CD14-positive monocyte (primary cell): Measurements from ENCODE around the gene AGTPBP1. TPM values are rescaled to one million over a fixed set of nuclear protein-coding genes. Genes with fewer than 3 reads are reported as not detected.
"Not testable (repeated sequence)": the region's sequence is repeated elsewhere in the genome, so short reads cannot be mapped to it uniquely, and the experiment has no call there.

Source experiments
- DNase-seq, 3 donors: peaks; one replicate each; pipeline ENCODE4 v3.0.0-alpha.2; 2011 to 2022
- H2AFZ ChIP-seq: 2 replicates; pipeline ENCODE4 v1.6.0; 2012; ENCODE audit warnings: mild to moderate bottlenecking, low read depth, low read length, inconsistent platforms; ENCODE audit not compliant: insufficient read depth, poor library complexity, severe bottlenecking
- H3K27ac ChIP-seq, 2 donors: 1 replicate in 1 of 2; 2 replicates in 1 of 2; pipeline ENCODE4 v1.5.1; 2012 to 2013; ENCODE audit warnings: low read length in 2 of 2, control low read depth in 1 of 2, inconsistent platforms in 1 of 2, low read depth in 1 of 2, mild to moderate bottlenecking in 1 of 2
- H3K27me3 ChIP-seq, 2 donors: one replicate each; pipeline versions ENCODE4 v1.6.0 to v1.6.1; 2011 to 2013; ENCODE audit warnings: low read length in 2 of 2; ENCODE audit not compliant: control insufficient read depth in 2 of 2, insufficient read depth in 2 of 2
- H3K36me3 ChIP-seq, 2 donors: replicated peaks in 1 of 2; 1 replicate in 1 of 2; 2 replicates in 1 of 2; pipeline versions ENCODE4 v1.5.1 to v1.6.1; 2012 to 2013; ENCODE audit warnings: low read length in 2 of 2, control low read depth in 1 of 2, inconsistent platforms in 1 of 2, mild to moderate bottlenecking in 1 of 2; ENCODE audit not compliant: insufficient read depth in 2 of 2, control insufficient read depth in 1 of 2
- H3K4me1 ChIP-seq, 2 donors: 1 replicate in 1 of 2; 2 replicates in 1 of 2; pipeline versions ENCODE4 v1.5.1 to v1.6.1; 2012 to 2013; ENCODE audit warnings: low read length in 2 of 2, control low read depth in 1 of 2, inconsistent platforms in 1 of 2, mild to moderate bottlenecking in 1 of 2, moderate library complexity in 1 of 2; ENCODE audit not compliant: insufficient read depth in 2 of 2, control insufficient read depth in 1 of 2
- H3K4me2 ChIP-seq: replicated peaks from 2 replicates; pipeline ENCODE3; 2012; ENCODE audit warnings: low read length, moderate library complexity, mild to moderate bottlenecking; ENCODE audit not compliant: poor library complexity, severe bottlenecking; ENCODE audit errors: extremely low read depth
- H3K4me3 ChIP-seq, 3 experiments: fragments of 200-600 bp in 1 of 3; sonication (generic) in 1 of 3; replicated peaks in 1 of 3; 1 replicate in 2 of 3; 2 replicates in 1 of 3; pipeline ENCODE4 v1.5.1; 2011 to 2013; ENCODE audit warnings: low read length in 3 of 3, mild to moderate bottlenecking in 3 of 3, control low read depth in 2 of 3, low read depth in 2 of 3, inconsistent platforms in 1 of 3, moderate library complexity in 1 of 3
- H3K79me2 ChIP-seq: 2 replicates; pipeline ENCODE4 v1.6.0; 2012; ENCODE audit warnings: mild to moderate bottlenecking, control low read depth, inconsistent platforms, low read length, moderate library complexity; ENCODE audit not compliant: insufficient read depth
- H3K9ac ChIP-seq: 2 replicates; pipeline ENCODE4 v1.6.0; 2017; ENCODE audit warnings: low read length, mild to moderate bottlenecking; ENCODE audit not compliant: insufficient read depth, poor library complexity, severe bottlenecking
- H3K9me3 ChIP-seq, 2 donors: replicated peaks in 1 of 2; 1 replicate in 1 of 2; 2 replicates in 1 of 2; pipeline versions ENCODE4 v1.5.1 to v1.6.1; 2012 to 2013; ENCODE audit warnings: low read length in 2 of 2, control low read depth in 1 of 2; ENCODE audit not compliant: control insufficient read depth in 1 of 2, insufficient read depth in 1 of 2
- H4K20me1 ChIP-seq: 2 replicates; pipeline ENCODE4 v1.6.0; 2012; ENCODE audit warnings: mild to moderate bottlenecking, low read length, control low read depth, moderate library complexity; ENCODE audit not compliant: insufficient read depth
- H3K27ac Mint-ChIP-seq, 7 donors: one replicate each; pipeline ENCODE4 v1.8.0; 2020; ENCODE audit warnings: mild to moderate bottlenecking in 7 of 7, mixed read lengths in 7 of 7, moderate library complexity in 6 of 7, inconsistent platforms in 2 of 7
- H3K27me3 Mint-ChIP-seq, 3 donors: one replicate each; pipeline ENCODE4 v1.8.0; 2021 to 2022; ENCODE audit warnings: low read depth in 3 of 3, mild to moderate bottlenecking in 3 of 3, mixed read lengths in 3 of 3, moderate library complexity in 3 of 3, inconsistent platforms in 1 of 3
- H3K36me3 Mint-ChIP-seq, 2 donors: one replicate each; pipeline ENCODE4 v1.8.0; 2020; ENCODE audit warnings: mixed read lengths in 2 of 2, inconsistent platforms in 1 of 2, mild to moderate bottlenecking in 1 of 2
- H3K4me1 Mint-ChIP-seq: one replicate; pipeline ENCODE4 v1.8.0; 2020; ENCODE audit warnings: mild to moderate bottlenecking, mixed read lengths
- H3K4me3 Mint-ChIP-seq, 2 donors: one replicate each; pipeline ENCODE4 v1.8.0; 2020; ENCODE audit warnings: mild to moderate bottlenecking in 2 of 2, mixed read lengths in 2 of 2, moderate library complexity in 1 of 2
- H3K9me3 Mint-ChIP-seq, 7 donors: one replicate each; pipeline ENCODE4 v1.8.0; 2020 to 2022; ENCODE audit warnings: mixed read lengths in 7 of 7, mild to moderate bottlenecking in 6 of 7, moderate library complexity in 6 of 7, inconsistent platforms in 2 of 7
- WGBS: methylation state at CpG from one replicate; pipeline ENCODE4 v1.1.5; 2013; ENCODE audit warnings: missing lambda C conversion rate; ENCODE audit not compliant: insufficient coverage; 5-methylcytosine and 5-hydroxymethylcytosine counted together
- intact Hi-C, 2 donors: fragments of 100-400 bp; cut with micrococcal nuclease; formaldehyde crosslinking; loops; one replicate each; pipeline versions ENCODE4 v1.15.0 to v1.15.1; 2023
- polyA plus RNA-seq, 3 donors: library from polyadenylated mRNA; depleted of rRNA in 1 of 3; unstranded in 2 of 3; stranded (reverse) in 1 of 3; fragments of 300-500 nt in 2 of 3; fragments of >200 nt in 1 of 3; fragmentation: Illumina TruSeq in 2 of 3; gene quantifications; 1 replicate in 2 of 3; 2 replicates in 1 of 3; pipeline ENCODE4 v1.2.3, GENCODE V29; 2012 to 2021
- TF ChIP-seq, protein P1 (sequence below): fragments of 200-600 bp; IDR thresholded peaks from one replicate; pipeline ENCODE4 v1.8.0; 2022; ENCODE audit warnings: antibody characterized with exemption, mild to moderate bottlenecking

AGTPBP1 gene
- polyA plus RNA-seq, 3 donors = 55.6 to 90.3 (median 77.0) TPM

GRCh38 chr9:85726737-85727136 lies 15.0 kb downstream of the AGTPBP1 start:
- TF ChIP-seq, protein P1, sequence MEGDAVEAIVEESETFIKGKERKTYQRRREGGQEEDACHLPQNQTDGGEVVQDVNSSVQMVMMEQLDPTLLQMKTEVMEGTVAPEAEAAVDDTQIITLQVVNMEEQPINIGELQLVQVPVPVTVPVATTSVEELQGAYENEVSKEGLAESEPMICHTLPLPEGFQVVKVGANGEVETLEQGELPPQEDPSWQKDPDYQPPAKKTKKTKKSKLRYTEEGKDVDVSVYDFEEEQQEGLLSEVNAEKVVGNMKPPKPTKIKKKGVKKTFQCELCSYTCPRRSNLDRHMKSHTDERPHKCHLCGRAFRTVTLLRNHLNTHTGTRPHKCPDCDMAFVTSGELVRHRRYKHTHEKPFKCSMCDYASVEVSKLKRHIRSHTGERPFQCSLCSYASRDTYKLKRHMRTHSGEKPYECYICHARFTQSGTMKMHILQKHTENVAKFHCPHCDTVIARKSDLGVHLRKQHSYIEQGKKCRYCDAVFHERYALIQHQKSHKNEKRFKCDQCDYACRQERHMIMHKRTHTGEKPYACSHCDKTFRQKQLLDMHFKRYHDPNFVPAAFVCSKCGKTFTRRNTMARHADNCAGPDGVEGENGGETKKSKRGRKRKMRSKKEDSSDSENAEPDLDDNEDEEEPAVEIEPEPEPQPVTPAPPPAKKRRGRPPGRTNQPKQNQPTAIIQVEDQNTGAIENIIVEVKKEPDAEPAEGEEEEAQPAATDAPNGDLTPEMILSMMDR = no peak
- Histone ChIP-seq H3K27ac (peak overlapping the region in 1 of 2 donors; percentile 83), H3K36me3 (peaks cover 14 to 20% of the 10 kb centered on the region in 2 donors), H3K9me3 (no peaks in the 10 kb centered on the region), H3K79me2 (peaks cover 100% of the 10 kb centered on the region), H4K20me1 (peaks cover 96% of the 10 kb centered on the region), H3K4me1 (peaks cover 63 to 70% of the 10 kb centered on the region in 2 donors), H3K4me3 (no peak overlapping the region), H3K27me3 (no peaks in the 10 kb centered on the region), H2AFZ (no peak overlapping the region), H3K4me2 (no peak overlapping the region), H3K9ac (no peak overlapping the region)
- WGBS = 100% methylated on average over 3 of the region's 4 CpGs
- Mint-ChIP-seq H3K4me1 (peaks cover 81% of the 10 kb centered on the region), H3K36me3 (peaks cover 20 to 25% of the 10 kb centered on the region in 2 donors), H3K27me3 (peaks cover 0 to 2% (median 0%) of the 10 kb centered on the region in 3 donors), H3K4me3 (no peak overlapping the region), H3K9me3 (peaks cover 0 to 3% (median 0%) of the 10 kb centered on the region in 7 donors), H3K27ac (peak overlapping the region in 6 of 7 donors; percentile 45 to 87 (median 72))
- intact Hi-C loops = no loop called here
- no peak for DNase-seq

- peak overlapping the region in 1 of 2 donors; percentile 26 for H3K27ac ChIP-seq
- H3K4me1 ChIP-seq = peaks cover 32 to 35% of the 10 kb centered on the region in 2 donors
- Mint-ChIP-seq H3K4me3 (no peak overlapping the region), H3K27ac (no peak overlapping the region), H3K36me3 (peaks cover 28 to 36% of the 10 kb centered on the region in 2 donors), H3K9me3 (peaks cover 0 to 5% (median 0%) of the 10 kb centered on the region in 7 donors), H3K4me1 (peaks cover 82% of the 10 kb centered on the region), H3K27me3 (no peaks in the 10 kb centered on the region)
- peaks cover 14 to 20% of the 10 kb centered on the region in 2 donors for H3K36me3 ChIP-seq
- no peak overlapping the region for H2AFZ ChIP-seq
- intact Hi-C loops = no loop called here
- H4K20me1 ChIP-seq = peaks cover 67% of the 10 kb centered on the region
- no peak overlapping the region for H3K4me2 ChIP-seq
- no peak overlapping the region for H3K4me3 ChIP-seq
- no peaks in the 10 kb centered on the region for H3K27me3 ChIP-seq
- H3K9ac ChIP-seq = no peak overlapping the region
- no peaks in the 10 kb centered on the region for H3K9me3 ChIP-seq
- DNase-seq = no peak
- TF ChIP-seq, protein P1 = no peak
- H3K79me2 ChIP-seq = peaks cover 98% of the 10 kb centered on the region
- 98% methylated on average over 4 of the region's 7 CpGs for WGBS
Measured at GRCh38 chr9:85723215-85723614, 18.5 kb downstream of the AGTPBP1 start.

GRCh38 chr9:85719411-85719810 lies 22.3 kb downstream of the AGTPBP1 start:
- Histone ChIP-seq H3K4me1 (peaks cover 35 to 41% of the 10 kb centered on the region in 2 donors), H3K79me2 (peaks cover 86% of the 10 kb centered on the region), H3K36me3 (peaks cover 14 to 20% of the 10 kb centered on the region in 2 donors), H4K20me1 (peaks cover 40% of the 10 kb centered on the region)
- not testable (repeated sequence) for H3K4me3 Mint-ChIP-seq, H3K27ac ChIP-seq, H3K9me3 Mint-ChIP-seq, H2AFZ ChIP-seq, DNase-seq, H3K4me3 ChIP-seq, H3K4me2 ChIP-seq, H3K27me3 ChIP-seq, H3K9me3 ChIP-seq, H3K27me3 Mint-ChIP-seq, H3K9ac ChIP-seq
- Mint-ChIP-seq H3K36me3 (peaks cover 27 to 33% of the 10 kb centered on the region in 2 donors), H3K4me1 (peaks cover 87% of the 10 kb centered on the region), H3K27ac (peak overlapping the region in 6 of 7 donors; percentile 6 to 58 (median 54))
- intact Hi-C loops = loop anchor here in 1 of 2 donors (10.0 kb wide), 1 partner anchor 65 kb away; no protein-coding TSS in a partner anchor
